Measurements from ENCODE around the gene HJURP.

The HJURP gene

GRCh38 chr2:233822781-233823730 lies 31.3 kb downstream of the HJURP start:
- TF ChIP-seq, protein P1, sequence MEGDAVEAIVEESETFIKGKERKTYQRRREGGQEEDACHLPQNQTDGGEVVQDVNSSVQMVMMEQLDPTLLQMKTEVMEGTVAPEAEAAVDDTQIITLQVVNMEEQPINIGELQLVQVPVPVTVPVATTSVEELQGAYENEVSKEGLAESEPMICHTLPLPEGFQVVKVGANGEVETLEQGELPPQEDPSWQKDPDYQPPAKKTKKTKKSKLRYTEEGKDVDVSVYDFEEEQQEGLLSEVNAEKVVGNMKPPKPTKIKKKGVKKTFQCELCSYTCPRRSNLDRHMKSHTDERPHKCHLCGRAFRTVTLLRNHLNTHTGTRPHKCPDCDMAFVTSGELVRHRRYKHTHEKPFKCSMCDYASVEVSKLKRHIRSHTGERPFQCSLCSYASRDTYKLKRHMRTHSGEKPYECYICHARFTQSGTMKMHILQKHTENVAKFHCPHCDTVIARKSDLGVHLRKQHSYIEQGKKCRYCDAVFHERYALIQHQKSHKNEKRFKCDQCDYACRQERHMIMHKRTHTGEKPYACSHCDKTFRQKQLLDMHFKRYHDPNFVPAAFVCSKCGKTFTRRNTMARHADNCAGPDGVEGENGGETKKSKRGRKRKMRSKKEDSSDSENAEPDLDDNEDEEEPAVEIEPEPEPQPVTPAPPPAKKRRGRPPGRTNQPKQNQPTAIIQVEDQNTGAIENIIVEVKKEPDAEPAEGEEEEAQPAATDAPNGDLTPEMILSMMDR (conservative IDR thresholded peaks at IDR 0.05; ENCODE audit: low read depth, low read length): no peak
- H3K4me3 ChIP-seq (ENCODE audit: low read length): no peak overlapping the region
- DNase-seq (ENCODE audit: low read depth): no peak

GRCh38 chr2:233822101-233822771 lies 32.1 kb downstream of the HJURP start:
- no peak for DNase-seq (ENCODE audit: low read depth)
- TF ChIP-seq, protein P1 (conservative IDR thresholded peaks at IDR 0.05; ENCODE audit: low read depth, low read length): no peak

GRCh38 chr2:233821709-233822100 lies 32.6 kb downstream of the HJURP start:
- H3K4me3 ChIP-seq (ENCODE audit: low read length): no peak overlapping the region
- TF ChIP-seq, protein P1 (conservative IDR thresholded peaks at IDR 0.05; ENCODE audit: low read depth, low read length): no peak
- no peak for DNase-seq (ENCODE audit: low read depth)

More at GRCh38 chr2:233822101-233822771, 32.1 kb downstream of the HJURP start:
- no peak overlapping the region for H3K4me3 ChIP-seq (ENCODE audit: low read length)

- H3K4me3 ChIP-seq (ENCODE audit: low read length): no peak overlapping the region
- TF ChIP-seq, protein P1 (conservative IDR thresholded peaks at IDR 0.05; ENCODE audit: low read depth, low read length): no peak
- DNase-seq (ENCODE audit: low read depth): no peak
Measured at GRCh38 chr2:233821196-233821595, 33.1 kb downstream of the HJURP start.

DNA sequence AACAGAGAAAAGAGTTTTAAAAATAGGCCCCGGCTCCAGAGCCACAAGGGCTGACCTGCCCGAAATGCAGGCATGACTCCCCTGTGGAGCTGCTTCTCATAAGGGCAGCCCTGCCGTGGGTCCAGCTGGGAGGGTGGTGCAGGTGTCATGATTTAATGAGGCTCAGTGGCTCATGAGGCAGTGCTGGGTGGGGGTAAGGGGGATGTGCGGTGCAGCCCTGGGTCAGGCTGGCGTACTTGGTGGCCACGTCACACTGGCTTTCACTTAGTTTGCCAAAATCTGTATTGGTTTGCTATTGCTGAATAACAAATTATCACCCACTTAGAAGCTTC lies 33.6 kb downstream of the HJURP start:
- TF ChIP-seq, protein P1 (conservative IDR thresholded peaks at IDR 0.05; ENCODE audit: low read depth, low read length): no peak
- no peak overlapping the region for H3K4me3 ChIP-seq (ENCODE audit: low read length)
- DNase-seq (ENCODE audit: low read depth): no peak

DNA sequence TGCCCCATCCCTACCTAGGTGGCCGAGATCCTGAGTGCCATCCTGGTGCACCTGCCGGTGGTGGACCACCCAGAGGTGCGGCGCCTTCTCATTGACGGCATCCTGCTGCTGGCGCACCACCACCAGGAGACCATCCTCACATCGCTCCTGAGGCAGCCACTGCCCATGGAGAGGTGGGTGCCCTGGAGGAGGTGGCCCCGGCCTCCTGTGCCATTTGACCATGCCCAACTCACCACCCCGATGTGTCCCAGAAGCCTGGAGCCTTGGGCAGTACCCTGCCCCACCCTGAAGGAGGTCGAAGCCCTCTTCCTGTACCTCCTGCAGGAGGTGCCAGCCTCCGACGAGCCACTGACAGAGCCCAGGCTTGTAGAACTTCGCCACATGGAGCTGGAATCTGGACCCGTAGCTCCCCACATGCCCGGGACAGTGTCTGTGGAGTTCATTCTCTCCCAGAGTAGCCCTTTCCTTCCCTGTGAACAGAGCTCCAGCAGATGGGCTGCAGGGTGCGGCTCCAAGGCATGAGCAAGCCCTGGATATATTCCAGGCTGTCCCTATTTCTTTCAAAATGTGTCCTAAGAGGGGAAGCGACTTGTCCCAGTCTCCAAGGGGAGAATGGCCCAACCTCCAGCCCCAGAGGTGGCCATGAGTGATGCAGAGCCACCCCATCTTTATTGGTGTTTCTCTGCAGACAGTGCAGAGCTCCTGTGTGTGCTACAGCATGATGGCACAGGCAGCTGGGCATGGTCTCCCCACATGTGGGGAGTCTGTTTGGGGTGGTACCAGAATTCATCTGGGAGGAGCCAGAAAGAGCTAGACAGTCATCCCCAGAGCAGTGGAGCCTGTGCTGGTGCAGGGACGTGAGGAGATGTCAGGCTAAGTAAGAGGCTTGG lies 34.2 kb downstream of the HJURP start:
- DNase-seq (ENCODE audit: low read depth): no peak
- H3K4me3 ChIP-seq (ENCODE audit: low read length): no peak overlapping the region
- TF ChIP-seq, protein P1 (conservative IDR thresholded peaks at IDR 0.05; ENCODE audit: low read depth, low read length): no peak

All from retinal pigment epithelial cell (primary cell).